Ascending aorta (tissue), 2 donors: ENCODE measurements around the gene RYR3. TPM values are rescaled to one million over a fixed set of nuclear protein-coding genes. Genes with fewer than 3 reads are reported as not detected.

Experiments used
- DNase-seq, 2 donors: peaks; one replicate each; pipeline ENCODE4 v3.0.0-alpha.2; 2019; ENCODE audit warnings: low spot score in 2 of 2
- H3K27ac ChIP-seq, 2 donors: fragments of 200-600 bp; sonication (generic); one replicate each; pipeline ENCODE4 v1.5.1; 2016 to 2017; ENCODE audit warnings: mild to moderate bottlenecking in 1 of 2
- H3K27me3 ChIP-seq: fragments of 200-600 bp; sonication (generic); one replicate; pipeline ENCODE4 v1.5.1; 2017
- H3K36me3 ChIP-seq, 2 donors: fragments of 200-600 bp; sonication (generic); one replicate each; pipeline ENCODE4 v1.5.1; 2016
- H3K4me1 ChIP-seq, 2 donors: fragments of 200-600 bp; sonication (generic); one replicate each; pipeline ENCODE4 v1.5.1; 2016 to 2017; ENCODE audit warnings: mild to moderate bottlenecking in 1 of 2
- H3K4me3 ChIP-seq, 2 donors: fragments of 200-600 bp; sonication (generic); one replicate each; pipeline ENCODE4 v1.5.1; 2016 to 2017; ENCODE audit warnings: mild to moderate bottlenecking in 1 of 2
- H3K9me3 ChIP-seq, 2 donors: fragments of 200-600 bp; sonication (generic); one replicate each; pipeline ENCODE4 v1.5.1; 2016
- intact Hi-C: fragments of 100-400 bp; cut with DNase I; formaldehyde crosslinking; loops from one replicate; pipeline ENCODE4 v1.15.1; 2023
- total RNA-seq: library from RNA; depleted of rRNA; stranded (reverse); fragments of >200 nt; gene quantifications from one replicate; pipeline ENCODE4 v1.1.0, GENCODE V29; 2016
- TF ChIP-seq, protein P1 (sequence below), 3 experiments: fragments of 200-600 bp in 2 of 3; fragments of 450-650 bp in 1 of 3; sonication (generic) in 2 of 3; IDR thresholded peaks; one replicate each; pipeline ENCODE4 v1.5.1; 2016 to 2019; ENCODE audit warnings: antibody characterized with exemption in 3 of 3, mild to moderate bottlenecking in 1 of 3, moderate library complexity in 1 of 3

Gene RYR3
- total RNA-seq, 1 donor from 2014 or later: 3.1 TPM

DNA sequence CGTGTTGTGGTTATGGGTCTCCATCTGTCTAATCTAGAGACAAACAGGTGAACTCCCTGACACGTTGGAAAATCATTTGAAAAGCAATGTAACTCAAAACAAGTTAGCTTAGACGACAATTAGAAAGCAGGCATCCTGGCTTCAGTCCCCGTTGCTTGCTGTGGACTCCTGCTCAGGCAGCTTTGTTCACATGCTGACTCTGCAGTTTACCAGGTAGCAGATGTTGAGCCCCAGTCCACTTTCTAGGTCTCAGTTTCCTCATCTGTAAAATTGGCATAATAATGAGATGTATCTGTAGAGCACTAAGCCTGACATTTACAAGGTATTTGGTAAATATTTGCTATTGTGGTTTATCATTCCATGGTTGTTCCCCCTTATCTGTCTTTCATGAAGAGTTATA, 330.3 kb downstream of the RYR3 start:
- TF ChIP-seq, protein P1, sequence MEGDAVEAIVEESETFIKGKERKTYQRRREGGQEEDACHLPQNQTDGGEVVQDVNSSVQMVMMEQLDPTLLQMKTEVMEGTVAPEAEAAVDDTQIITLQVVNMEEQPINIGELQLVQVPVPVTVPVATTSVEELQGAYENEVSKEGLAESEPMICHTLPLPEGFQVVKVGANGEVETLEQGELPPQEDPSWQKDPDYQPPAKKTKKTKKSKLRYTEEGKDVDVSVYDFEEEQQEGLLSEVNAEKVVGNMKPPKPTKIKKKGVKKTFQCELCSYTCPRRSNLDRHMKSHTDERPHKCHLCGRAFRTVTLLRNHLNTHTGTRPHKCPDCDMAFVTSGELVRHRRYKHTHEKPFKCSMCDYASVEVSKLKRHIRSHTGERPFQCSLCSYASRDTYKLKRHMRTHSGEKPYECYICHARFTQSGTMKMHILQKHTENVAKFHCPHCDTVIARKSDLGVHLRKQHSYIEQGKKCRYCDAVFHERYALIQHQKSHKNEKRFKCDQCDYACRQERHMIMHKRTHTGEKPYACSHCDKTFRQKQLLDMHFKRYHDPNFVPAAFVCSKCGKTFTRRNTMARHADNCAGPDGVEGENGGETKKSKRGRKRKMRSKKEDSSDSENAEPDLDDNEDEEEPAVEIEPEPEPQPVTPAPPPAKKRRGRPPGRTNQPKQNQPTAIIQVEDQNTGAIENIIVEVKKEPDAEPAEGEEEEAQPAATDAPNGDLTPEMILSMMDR (IDR thresholded peaks at IDR 0.05): no peak
- DNase-seq: no peak
- Histone ChIP-seq H3K27ac (no peak overlapping the region), H3K27me3 (no peaks in the 10 kb centered on the region), H3K4me3 (no peak overlapping the region), H3K9me3 (no peaks in the 10 kb centered on the region), H3K36me3 (no peaks in the 10 kb centered on the region), H3K4me1 (no peaks in the 10 kb centered on the region)
- intact Hi-C loops: no loop called here

DNA sequence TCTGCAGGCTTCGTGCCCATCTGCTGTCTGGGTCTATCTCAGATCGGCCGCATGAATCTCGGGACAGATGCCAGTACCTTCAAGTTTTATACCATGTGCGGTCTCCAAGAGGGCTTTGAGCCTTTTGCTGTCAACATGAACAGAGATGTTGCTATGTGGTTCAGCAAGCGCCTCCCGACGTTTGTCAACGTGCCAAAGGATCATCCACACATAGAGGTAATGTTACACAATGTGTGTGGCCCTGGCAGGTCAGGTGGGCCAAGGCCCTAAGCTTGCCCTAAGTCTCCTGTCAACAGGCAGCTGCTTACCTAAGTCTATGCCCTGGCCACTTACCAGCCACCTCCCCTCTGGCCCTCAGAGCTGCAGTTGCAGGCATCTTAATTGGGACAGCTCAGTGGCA, 333.5 kb downstream of the RYR3 start:
- TF ChIP-seq, protein P1 (IDR thresholded peaks at IDR 0.05): no peak
- no peak overlapping the region for H3K4me3 ChIP-seq
- intact Hi-C loops: no loop called here
- H3K4me1 ChIP-seq: no peaks in the 10 kb centered on the region
- no peaks in the 10 kb centered on the region for H3K9me3 ChIP-seq
- no peaks in the 10 kb centered on the region for H3K27me3 ChIP-seq
- DNase-seq: no peak
- no peaks in the 10 kb centered on the region for H3K36me3 ChIP-seq
- H3K27ac ChIP-seq: no peak overlapping the region

DNA sequence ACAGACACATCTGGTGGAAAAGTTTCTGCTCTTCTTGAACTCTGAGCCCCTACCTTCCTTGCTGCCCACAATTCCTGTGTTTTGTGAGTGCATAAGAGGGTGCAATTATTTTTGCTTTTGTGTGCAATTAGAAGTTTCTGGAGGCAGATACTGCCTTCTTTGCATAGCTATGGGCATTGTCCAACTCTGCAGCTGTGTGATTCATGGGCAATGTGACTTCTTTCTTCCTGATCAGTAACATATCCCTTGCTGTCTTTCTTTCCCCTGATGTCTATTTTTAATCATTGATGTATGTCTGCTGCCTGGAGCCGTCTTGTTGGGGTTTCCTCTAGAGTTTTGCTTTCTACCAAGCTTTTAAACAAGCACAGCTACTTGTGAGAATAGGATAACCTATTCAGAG, 336.0 kb downstream of the RYR3 start:
- H3K36me3 ChIP-seq: no peaks in the 10 kb centered on the region
- no peaks in the 10 kb centered on the region for H3K4me1 ChIP-seq
- no peaks in the 10 kb centered on the region for H3K9me3 ChIP-seq
- no peak overlapping the region for H3K4me3 ChIP-seq
- TF ChIP-seq, protein P1 (IDR thresholded peaks at IDR 0.05): no peak
- H3K27me3 ChIP-seq: no peaks in the 10 kb centered on the region
- DNase-seq: no peak
- intact Hi-C loops: no loop called here
- no peak overlapping the region for H3K27ac ChIP-seq

DNA sequence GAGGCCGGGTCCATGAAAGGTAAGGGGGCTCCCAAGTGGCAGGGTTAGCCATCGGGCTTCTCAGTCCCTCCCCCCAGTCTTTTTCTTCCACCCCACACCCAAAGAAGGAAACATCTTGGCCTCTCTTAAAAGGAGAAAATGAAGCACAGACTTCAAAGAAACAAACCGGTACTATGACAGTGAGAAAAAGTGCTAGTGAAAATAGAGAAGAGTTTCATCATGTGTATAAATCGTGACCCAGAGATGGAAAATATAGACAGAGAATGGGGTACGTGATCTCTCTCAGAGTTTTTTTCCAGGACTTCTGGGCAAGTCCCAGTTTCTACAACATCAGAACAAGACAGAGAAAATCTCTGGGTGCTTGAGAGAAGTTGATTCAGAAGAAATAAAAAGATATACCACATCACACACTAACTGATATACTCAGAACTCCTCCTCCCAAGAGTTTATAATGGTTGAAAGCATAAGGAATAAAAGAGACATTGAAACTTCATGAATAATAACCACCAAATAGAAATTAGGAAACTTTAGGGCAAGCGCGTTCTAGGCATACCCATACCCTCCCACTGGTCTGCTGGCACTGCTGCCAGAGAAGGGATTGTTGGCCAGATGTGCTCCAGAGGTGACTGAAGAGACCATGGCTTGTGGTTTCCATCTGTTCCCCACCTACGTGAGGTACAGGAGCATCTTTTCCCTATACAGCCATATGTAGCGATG, 338.6 kb downstream of the RYR3 start:
- H3K27ac ChIP-seq: no peak overlapping the region
- no peak for DNase-seq
- no peaks in the 10 kb centered on the region for H3K36me3 ChIP-seq
- intact Hi-C loops: no loop called here
- TF ChIP-seq, protein P1 (IDR thresholded peaks at IDR 0.05): no peak
- no peak overlapping the region for H3K4me3 ChIP-seq
- no peaks in the 10 kb centered on the region for H3K9me3 ChIP-seq
- H3K4me1 ChIP-seq: no peaks in the 10 kb centered on the region
- H3K27me3 ChIP-seq: no peaks in the 10 kb centered on the region

DNA sequence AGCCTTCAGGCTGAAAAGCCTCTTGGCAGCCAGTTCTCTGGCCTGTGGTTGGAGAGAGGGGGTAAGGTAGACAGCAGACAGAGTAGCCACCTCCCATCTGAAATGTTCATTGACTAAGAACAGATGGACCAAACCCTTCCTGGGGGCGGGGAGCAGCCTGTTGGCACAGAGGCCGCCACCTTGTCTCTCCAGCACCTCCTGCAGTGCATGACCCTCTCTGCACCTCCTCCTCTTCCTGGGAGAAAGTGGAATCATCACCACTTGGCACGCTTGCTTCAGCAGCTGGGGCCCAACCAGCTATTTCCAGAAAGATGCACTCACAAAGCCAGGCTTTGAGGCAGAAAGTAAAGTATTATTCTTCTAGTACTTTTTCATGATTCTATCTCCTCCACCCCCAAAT, 344.1 kb downstream of the RYR3 start:
- TF ChIP-seq, protein P1 (IDR thresholded peaks at IDR 0.05): no peak
- intact Hi-C loops: no loop called here
- Histone ChIP-seq H3K27ac (no peak overlapping the region), H3K27me3 (no peaks in the 10 kb centered on the region), H3K4me3 (no peak overlapping the region), H3K36me3 (no peaks in the 10 kb centered on the region), H3K9me3 (no peaks in the 10 kb centered on the region), H3K4me1 (no peaks in the 10 kb centered on the region)
- DNase-seq: no peak

DNA sequence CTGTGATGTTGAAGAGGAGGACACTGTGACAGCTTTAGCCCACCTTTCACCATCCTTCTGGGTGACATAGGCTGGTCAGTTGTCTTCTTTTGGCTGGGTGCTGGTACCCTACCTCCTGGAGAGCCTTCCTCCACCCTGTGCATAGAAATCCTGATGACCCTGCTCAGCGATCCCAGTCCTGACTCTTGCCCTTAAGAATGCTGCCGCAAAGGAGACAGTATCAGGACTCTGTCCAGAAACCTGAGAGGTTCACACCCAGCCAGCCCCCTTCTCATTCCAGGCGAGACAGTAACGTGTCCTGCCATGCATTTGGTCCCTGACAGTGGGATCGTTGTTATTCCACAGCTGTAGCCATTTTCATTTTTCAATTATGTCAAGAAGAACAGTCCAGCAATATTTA, 344.7 kb downstream of the RYR3 start:
- no peak for DNase-seq
- H3K4me1 ChIP-seq: no peaks in the 10 kb centered on the region
- TF ChIP-seq, protein P1 (IDR thresholded peaks at IDR 0.05): no peak
- no peaks in the 10 kb centered on the region for H3K36me3 ChIP-seq
- no peaks in the 10 kb centered on the region for H3K9me3 ChIP-seq
- no peaks in the 10 kb centered on the region for H3K27me3 ChIP-seq
- H3K4me3 ChIP-seq: no peak overlapping the region
- intact Hi-C loops: no loop called here
- no peak overlapping the region for H3K27ac ChIP-seq
